Tibial nerve (tissue), 4 donors: Measurements from ENCODE around the gene FMN1. TPM values are rescaled to one million over a fixed set of nuclear protein-coding genes. Genes with fewer than 3 reads are reported as not detected.
A peak's percentile ranks its signal among the peaks of the same experiment; 100 is the strongest.

Experiments used
- DNase-seq, 2 donors: peaks; one replicate each; pipeline ENCODE4 v3.0.0-alpha.2; 2019; ENCODE audit warnings: low spot score in 2 of 2
- H3K27ac ChIP-seq, 4 donors: fragments of 200-600 bp; sonication (generic) in 3 of 4; one replicate each; pipeline ENCODE4 v1.5.1; 2017 to 2019; ENCODE audit warnings: mild to moderate bottlenecking in 1 of 4
- H3K27me3 ChIP-seq, 2 donors: fragments of 200-600 bp; sonication (generic) in 1 of 2; one replicate each; pipeline versions ENCODE4 v1.5.1 to v1.6.0; 2017 to 2019
- H3K36me3 ChIP-seq, 3 donors: fragments of 200-600 bp; sonication (generic); one replicate each; pipeline ENCODE4 v1.5.1; 2018 to 2019
- H3K4me1 ChIP-seq, 4 donors: fragments of 200-600 bp; sonication (generic) in 3 of 4; one replicate each; pipeline ENCODE4 v1.5.1; 2017 to 2019
- H3K4me3 ChIP-seq, 4 donors: fragments of 200-600 bp; sonication (generic) in 3 of 4; one replicate each; pipeline ENCODE4 v1.5.1; 2017 to 2019; ENCODE audit warnings: mild to moderate bottlenecking in 1 of 4, moderate library complexity in 1 of 4
- H3K9me3 ChIP-seq, 4 donors: fragments of 200-600 bp; sonication (generic) in 3 of 4; one replicate each; pipeline ENCODE4 v1.5.1; 2017 to 2019
- EP300 ChIP-seq, 2 donors: sonication (generic); formaldehyde crosslinking; IDR thresholded peaks; one replicate each; pipeline ENCODE4 v1.6.1; 2017; ENCODE audit warnings: antibody characterized with exemption in 2 of 2, mild to moderate bottlenecking in 1 of 2
- POLR2A ChIP-seq, 2 donors: fragments of 450-650 bp; IDR thresholded peaks; one replicate each; pipeline ENCODE4 v1.6.1; 2017; ENCODE audit warnings: antibody characterized with exemption in 2 of 2, mild to moderate bottlenecking in 2 of 2, moderate library complexity in 2 of 2
- WGBS, 2 donors: methylation state at CpG; one replicate each; pipeline ENCODE4 v1.1.5; 2018; 5-methylcytosine and 5-hydroxymethylcytosine counted together
- total RNA-seq, 4 donors: library from RNA; depleted of rRNA; stranded (reverse); fragments of >200 nt; gene quantifications; one replicate each; pipeline ENCODE4 v1.1.0, GENCODE V29; 2016
- TF ChIP-seq, protein P1 (sequence below), 5 experiments: fragments of 200-600 bp in 3 of 5; fragments of 450-650 bp in 2 of 5; sonication (generic) in 3 of 5; IDR thresholded peaks; one replicate each; pipeline ENCODE4 v1.5.1; 2016 to 2019; ENCODE audit warnings: antibody characterized with exemption in 5 of 5, mild to moderate bottlenecking in 3 of 5, moderate library complexity in 2 of 5

FMN1 gene
- total RNA-seq, 4 donors from 2014 or later: 15.1 to 62.1 (median 20.7) TPM

DNA sequence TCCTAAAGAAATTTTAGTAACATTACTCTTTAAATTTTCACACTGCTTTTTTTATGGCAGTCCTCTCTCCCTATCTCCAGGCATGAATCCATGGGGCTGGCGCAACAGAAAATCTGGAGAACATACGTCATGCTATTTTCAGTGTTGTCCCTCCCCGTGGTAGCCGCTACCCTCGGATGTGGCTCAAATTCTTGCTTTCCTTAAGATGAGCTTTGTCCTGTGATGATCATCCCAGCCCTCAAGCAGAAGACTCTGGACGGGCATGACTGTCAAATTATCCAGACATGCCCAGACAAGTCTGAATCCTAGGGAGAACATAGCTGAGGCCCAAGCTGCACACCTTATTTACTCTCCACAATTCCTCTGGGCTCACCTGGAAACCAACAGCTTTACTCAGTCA lies 49.1 kb downstream of the FMN1 start:
- WGBS, 2 donors: 89 to 90% methylated on average over 6 of the region's 6 CpGs

DNA sequence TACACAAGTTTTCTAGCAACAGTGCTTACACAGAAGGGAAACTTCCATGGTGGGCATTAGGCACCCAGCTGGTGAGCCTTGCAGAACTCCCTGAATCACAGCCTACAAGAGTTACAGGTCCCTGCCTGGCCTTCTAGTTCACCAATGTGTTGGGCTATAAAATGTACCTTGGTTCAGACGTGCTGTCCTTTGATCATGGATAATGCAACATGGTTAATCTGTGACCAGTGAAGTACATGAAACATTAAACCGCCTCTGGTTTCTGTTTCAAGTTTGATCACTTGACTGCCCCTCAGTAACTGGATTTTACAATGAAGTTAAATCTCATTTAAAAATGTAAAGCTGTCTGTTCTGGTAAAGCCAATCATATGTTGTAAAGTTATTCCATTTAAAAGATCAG lies 51.8 kb downstream of the FMN1 start:
- WGBS, 2 donors: 50 to 73% methylated on average over 2 of the region's 2 CpGs
- DNase-seq: no peak
- Histone ChIP-seq H3K9me3 (no peaks in the 10 kb centered on the region), H3K27ac (no peak overlapping the region), H3K27me3 (no peaks in the 10 kb centered on the region), H3K4me1 (no peaks in the 10 kb centered on the region), H3K4me3 (no peak overlapping the region), H3K36me3 (no peaks in the 10 kb centered on the region)
- no peak for TF ChIP-seq POLR2A (IDR thresholded peaks at IDR 0.05)
- no peak for TF ChIP-seq EP300 (IDR thresholded peaks at IDR 0.05)
- TF ChIP-seq, protein P1, sequence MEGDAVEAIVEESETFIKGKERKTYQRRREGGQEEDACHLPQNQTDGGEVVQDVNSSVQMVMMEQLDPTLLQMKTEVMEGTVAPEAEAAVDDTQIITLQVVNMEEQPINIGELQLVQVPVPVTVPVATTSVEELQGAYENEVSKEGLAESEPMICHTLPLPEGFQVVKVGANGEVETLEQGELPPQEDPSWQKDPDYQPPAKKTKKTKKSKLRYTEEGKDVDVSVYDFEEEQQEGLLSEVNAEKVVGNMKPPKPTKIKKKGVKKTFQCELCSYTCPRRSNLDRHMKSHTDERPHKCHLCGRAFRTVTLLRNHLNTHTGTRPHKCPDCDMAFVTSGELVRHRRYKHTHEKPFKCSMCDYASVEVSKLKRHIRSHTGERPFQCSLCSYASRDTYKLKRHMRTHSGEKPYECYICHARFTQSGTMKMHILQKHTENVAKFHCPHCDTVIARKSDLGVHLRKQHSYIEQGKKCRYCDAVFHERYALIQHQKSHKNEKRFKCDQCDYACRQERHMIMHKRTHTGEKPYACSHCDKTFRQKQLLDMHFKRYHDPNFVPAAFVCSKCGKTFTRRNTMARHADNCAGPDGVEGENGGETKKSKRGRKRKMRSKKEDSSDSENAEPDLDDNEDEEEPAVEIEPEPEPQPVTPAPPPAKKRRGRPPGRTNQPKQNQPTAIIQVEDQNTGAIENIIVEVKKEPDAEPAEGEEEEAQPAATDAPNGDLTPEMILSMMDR (IDR thresholded peaks at IDR 0.05): no peak

More for the DNA sequence above, 49.1 kb downstream of the FMN1 start:
- H3K27me3 ChIP-seq: no peaks in the 10 kb centered on the region
- TF ChIP-seq EP300 (IDR thresholded peaks at IDR 0.05): no peak
- TF ChIP-seq, protein P1 (IDR thresholded peaks at IDR 0.05): no peak
- no peak for TF ChIP-seq POLR2A (IDR thresholded peaks at IDR 0.05)
- H3K4me1 ChIP-seq: no peaks in the 10 kb centered on the region
- H3K9me3 ChIP-seq: no peaks in the 10 kb centered on the region
- no peaks in the 10 kb centered on the region for H3K36me3 ChIP-seq
- no peak for DNase-seq
- H3K4me3 ChIP-seq: no peak overlapping the region
- no peak overlapping the region for H3K27ac ChIP-seq

DNA sequence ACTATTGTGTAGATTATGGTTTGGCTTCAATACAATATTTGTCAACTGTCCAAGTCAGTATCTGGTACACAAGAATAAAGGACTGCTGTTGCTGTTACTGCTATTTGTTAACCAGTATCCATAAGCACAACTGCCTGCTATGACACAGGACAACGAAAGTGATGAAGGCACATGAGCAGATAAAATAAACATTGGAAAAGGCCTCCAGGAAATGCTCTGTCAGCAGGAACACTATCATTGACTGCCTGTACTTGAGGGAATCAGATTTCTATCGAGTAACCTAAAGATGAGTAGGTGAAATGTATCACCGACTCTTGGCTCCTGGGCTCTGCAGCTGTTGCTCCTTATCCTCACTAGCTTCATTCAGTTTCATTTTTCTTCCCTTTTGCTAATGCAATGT lies 56.5 kb downstream of the FMN1 start:
- Histone ChIP-seq H3K4me1 (peaks cover 0 to 3% (median 0%) of the 10 kb centered on the region in 4 donors), H3K9me3 (no peaks in the 10 kb centered on the region), H3K36me3 (no peaks in the 10 kb centered on the region), H3K4me3 (no peak overlapping the region), H3K27me3 (no peaks in the 10 kb centered on the region), H3K27ac (no peak overlapping the region)
- no peak for DNase-seq
- WGBS, 2 donors: 37 to 50% methylated on average over 3 of the region's 3 CpGs
- TF ChIP-seq EP300 (IDR thresholded peaks at IDR 0.05) (no peak), POLR2A (IDR thresholded peaks at IDR 0.05) (no peak)
- TF ChIP-seq, protein P1 (IDR thresholded peaks at IDR 0.05): no peak

DNA sequence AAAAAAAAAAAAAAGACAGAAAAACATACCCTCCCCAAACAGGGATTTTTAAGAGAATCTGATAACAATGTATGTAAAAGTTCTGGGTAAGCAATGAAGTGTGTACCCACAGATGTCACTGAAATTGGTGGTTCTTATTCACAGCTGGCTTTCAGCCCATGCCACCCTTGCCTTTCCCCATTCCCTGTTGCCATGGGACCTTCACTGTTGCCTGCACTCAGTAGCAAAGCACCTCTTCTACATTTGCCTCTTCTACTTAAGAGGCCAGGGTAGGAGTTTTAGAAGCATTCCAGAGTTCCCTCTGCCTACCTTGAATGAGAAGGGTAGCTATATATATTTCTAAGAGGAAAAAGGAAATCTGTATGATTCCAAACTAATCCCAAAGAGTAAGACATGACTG lies 57.4 kb downstream of the FMN1 start:
- no peaks in the 10 kb centered on the region for H3K36me3 ChIP-seq
- TF ChIP-seq EP300 (IDR thresholded peaks at IDR 0.05) (no peak), POLR2A (IDR thresholded peaks at IDR 0.05) (no peak)
- TF ChIP-seq, protein P1 (IDR thresholded peaks at IDR 0.05): no peak
- no peak overlapping the region for H3K4me3 ChIP-seq
- H3K27me3 ChIP-seq: no peaks in the 10 kb centered on the region
- no peak for DNase-seq
- no peaks in the 10 kb centered on the region for H3K9me3 ChIP-seq
- peaks cover 0 to 12% (median 0%) of the 10 kb centered on the region in 4 donors for H3K4me1 ChIP-seq
- no peak overlapping the region for H3K27ac ChIP-seq

DNA sequence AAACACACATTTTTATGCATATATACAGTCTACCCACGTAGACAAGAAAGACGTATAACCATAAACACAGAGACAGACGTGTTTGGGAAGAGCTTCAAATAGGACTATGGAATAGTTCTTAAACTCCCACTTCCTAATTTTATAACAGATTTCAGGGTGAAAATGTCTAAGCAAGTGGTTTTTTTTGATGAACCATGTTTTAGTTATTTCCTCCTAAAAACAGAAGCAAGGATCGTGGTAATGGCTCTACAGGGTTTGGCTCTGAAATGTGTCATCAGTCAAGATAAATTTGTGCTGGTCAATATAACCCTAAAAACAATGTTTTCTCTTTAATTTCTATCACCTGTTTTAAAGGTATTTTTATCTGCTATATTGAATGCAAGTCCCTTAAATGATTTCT lies 58.2 kb downstream of the FMN1 start:
- no peaks in the 10 kb centered on the region for H3K27me3 ChIP-seq
- H3K4me1 ChIP-seq: peaks cover 0 to 13% (median 0%) of the 10 kb centered on the region in 4 donors
- DNase-seq: no peak
- H3K9me3 ChIP-seq: no peaks in the 10 kb centered on the region
- peak in 1 of 2 donors; percentile 20 for TF ChIP-seq EP300 (IDR thresholded peaks at IDR 0.05)
- TF ChIP-seq, protein P1 (IDR thresholded peaks at IDR 0.05): no peak
- H3K27ac ChIP-seq: no peak overlapping the region
- WGBS, 2 donors: 41 to 50% methylated on average over 4 of the region's 4 CpGs
- H3K4me3 ChIP-seq: no peak overlapping the region
- H3K36me3 ChIP-seq: no peaks in the 10 kb centered on the region
